HepG2 (cell line): ENCODE results near the gene CCL16. TPM values are rescaled to one million over a fixed set of nuclear protein-coding genes. Genes with fewer than 3 reads are reported as not detected.

ENCODE experiments used
- ATRX ChIP-seq: sonication (generic); formaldehyde crosslinking; IDR thresholded peaks from 2 replicates; pipeline ENCODE4 v1.4.0; 2020; ENCODE audit warnings: missing genetic modification reagents, borderline replicate concordance
- DR1 ChIP-seq: sonication (generic); formaldehyde crosslinking; IDR thresholded peaks from 2 replicates; pipeline ENCODE4 v1.8.0; 2021; ENCODE audit warnings: mild to moderate bottlenecking, missing genetic modification reagents, inconsistent platforms
- EEA1 ChIP-seq: sonication (generic); formaldehyde crosslinking; IDR thresholded peaks from 2 replicates; pipeline ENCODE4 v1.5.1; 2020; ENCODE audit warnings: mild to moderate bottlenecking, missing genetic modification reagents, borderline replicate concordance
- NRL ChIP-seq: sonication (generic); formaldehyde crosslinking; IDR thresholded peaks from 2 replicates; pipeline ENCODE4 v1.5.0; 2020; ENCODE audit warnings: missing genetic modification reagents, mild to moderate bottlenecking, moderate library complexity, borderline replicate concordance
- PRDM10 ChIP-seq: sonication (generic); formaldehyde crosslinking; IDR thresholded peaks from 2 replicates; pipeline ENCODE4 v1.4.0; 2020; ENCODE audit warnings: low read depth, missing genetic modification reagents
- TAF1 ChIP-seq: sonication (generic); formaldehyde crosslinking; IDR thresholded peaks from 2 replicates; pipeline ENCODE4 v1.4.0; 2020; ENCODE audit warnings: missing genetic modification reagents
- ZBTB2 ChIP-seq: sonication (generic); formaldehyde crosslinking; IDR thresholded peaks from 2 replicates; pipeline ENCODE4 v1.8.0; 2022; ENCODE audit warnings: low read depth, missing genetic modification reagents
- ZFP36L1 ChIP-seq: sonication (generic); formaldehyde crosslinking; IDR thresholded peaks from 2 replicates; pipeline ENCODE4 v1.8.0; 2022; ENCODE audit warnings: mild to moderate bottlenecking, missing genetic modification reagents, moderate library complexity
- ZFY ChIP-seq: sonication (generic); formaldehyde crosslinking; IDR thresholded peaks from 2 replicates; pipeline ENCODE4 v1.4.0; 2020; ENCODE audit warnings: missing genetic modification reagents
- ZNF3 ChIP-seq: IDR thresholded peaks from 2 replicates; pipeline ENCODE4 v1.7.0; 2017; ENCODE audit warnings: inconsistent platforms
- ZNF318 ChIP-seq: sonication (generic); formaldehyde crosslinking; IDR thresholded peaks from 2 replicates; pipeline ENCODE4 v1.4.0; 2020; ENCODE audit warnings: mild to moderate bottlenecking, missing genetic modification reagents
- ZNF768 ChIP-seq: sonication (generic); formaldehyde crosslinking; IDR thresholded peaks from 2 replicates; pipeline ENCODE4 v1.4.0; 2020; ENCODE audit warnings: missing genetic modification reagents
- polyA plus RNA-seq, 8 experiments: library from polyadenylated mRNA; depleted of rRNA in 3 of 8; stranded (reverse) in 7 of 8; unstranded in 1 of 8; fragments of >200 nt; fragmentation: Illumina TruSeq in 4 of 8; extraction: Trizol in 4 of 8; gene quantifications; 2 replicates each; pipeline versions ENCODE4 v1.2.1 to v1.2.3, GENCODE V29; 2011 to 2016; ENCODE audit warnings: low read depth in 4 of 8, missing spikeins in 1 of 8, mixed read lengths in 1 of 8; ENCODE audit not compliant: insufficient read depth in 1 of 8
- total RNA-seq, 5 experiments: library from RNA; depleted of rRNA; stranded (reverse); fragments of >200 nt; fragmentation: Illumina TruSeq; extraction: Trizol; gene quantifications; 2 replicates each; pipeline ENCODE4 v1.2.3, GENCODE V29; 2016; ENCODE audit warnings: low read depth in 1 of 5

CCL16 gene
- total and polyA plus RNA-seq, 2 of the 13 experiments (the other 11 are each of a cell fraction or from before 2014, with no cell fraction given) = 2.0 to 14.7 TPM

- peak; percentile 82 for TF ChIP-seq PRDM10 (CRISPR knock-in tag)
- TF ChIP-seq ATRX (CRISPR knock-in tag) = no peak
- TF ChIP-seq ZFP36L1 (CRISPR knock-in tag) = peak; percentile 8; the same call in 1 of the 2 replicates
- TF ChIP-seq ZNF768 (CRISPR knock-in tag) = no peak
- TF ChIP-seq EEA1 (CRISPR knock-in tag) = no peak
- TF ChIP-seq NRL (CRISPR knock-in tag) = no peak
- TF ChIP-seq TAF1 (CRISPR knock-in tag) = no peak
- TF ChIP-seq ZNF318 = no peak; the same call in 1 of the 2 replicates
- TF ChIP-seq ZNF3 = peak; percentile 73; the same call in 1 of the 2 replicates
- TF ChIP-seq DR1 = no peak
- TF ChIP-seq ZFY = peak; percentile 72
- TF ChIP-seq ZBTB2 (CRISPR knock-in tag) = peak; percentile 31; the same call in 1 of the 2 replicates
These were observed 7.7 kb downstream of the CCL16 start (continued) for GRCh38 chr17:35973333-35974260.
